Tongue (tissue), 2 donors: ENCODE results near the gene MYO16. TPM values are rescaled to one million over a fixed set of nuclear protein-coding genes. Genes with fewer than 3 reads are reported as not detected.
"Not testable (repeated sequence)": the region's sequence is repeated elsewhere in the genome, so short reads cannot be mapped to it uniquely, and the experiment has no call there.

ENCODE experiments used
- DNase-seq: peaks from one replicate; pipeline ENCODE4 v3.0.0-alpha.2; 2015
- total RNA-seq: library from RNA; depleted of rRNA; stranded (reverse); fragments of >200 nt; gene quantifications from one replicate; pipeline ENCODE4 v1.2.3, GENCODE V29; 2014

The MYO16 gene
- total RNA-seq, 1 donor from 2014 or later, result 12.2 TPM

- DNase-seq, result no peak
Observed at GRCh38 chr13:109200556-109200955, 571.1 kb downstream of the MYO16 start.

DNA sequence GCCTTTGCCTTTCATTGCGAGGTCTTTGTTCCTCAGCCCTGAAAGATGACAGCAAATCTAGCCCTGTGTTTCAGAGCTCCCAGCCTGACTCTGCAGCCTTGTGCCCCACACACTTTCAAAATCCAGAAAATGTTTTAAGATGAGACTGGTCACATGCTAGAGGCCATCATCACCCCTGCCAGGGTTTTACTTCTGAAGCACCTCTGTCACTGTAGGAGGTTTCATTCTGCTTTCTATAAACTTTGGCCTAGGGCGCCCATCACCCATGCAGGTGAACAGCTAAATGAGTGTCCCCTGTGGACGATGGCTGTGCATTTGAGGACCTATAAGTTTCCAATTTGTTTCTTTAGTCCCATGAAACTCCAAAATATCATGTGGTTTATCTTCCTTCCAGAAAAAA is 574.2 kb downstream of the MYO16 start:
- no peak for DNase-seq

DNA sequence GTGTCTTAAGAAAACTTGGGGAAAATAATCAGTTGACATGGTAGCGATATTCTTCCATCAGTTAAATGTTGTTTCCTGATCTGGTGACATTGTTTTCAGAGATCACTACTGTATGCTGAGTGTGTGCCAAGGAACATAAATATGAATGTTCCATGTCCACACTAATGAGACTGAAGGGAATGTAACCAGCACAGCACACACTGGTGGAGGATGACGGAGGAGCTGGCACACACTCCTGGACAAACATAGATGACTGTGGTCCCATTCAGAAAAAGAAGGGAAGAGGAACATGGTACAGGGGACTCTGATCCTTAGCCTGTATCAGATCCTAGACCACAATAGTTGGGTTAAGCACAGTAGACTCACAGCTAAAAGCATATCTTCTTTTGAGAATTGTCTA is 574.8 kb downstream of the MYO16 start:
- DNase-seq, result no peak

DNA sequence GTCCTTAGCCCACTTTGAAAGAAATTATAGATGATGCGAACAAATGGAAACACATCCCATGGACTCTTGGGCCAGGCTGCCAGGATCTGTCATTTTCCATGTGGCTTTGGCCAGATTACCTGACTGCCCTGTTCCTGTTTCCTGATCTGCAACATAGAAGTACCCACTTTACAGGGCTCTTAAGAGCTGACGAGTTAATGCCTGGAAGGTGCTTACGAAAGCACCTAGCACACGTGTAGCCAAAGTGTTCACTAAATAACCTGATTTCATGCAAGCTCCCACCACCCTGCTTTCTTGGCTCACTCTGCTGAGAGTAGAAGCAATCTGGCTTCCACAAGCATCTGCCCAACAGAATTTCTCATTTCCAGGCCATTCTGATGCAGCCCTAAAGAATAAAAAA is 575.2 kb downstream of the MYO16 start:
- no peak for DNase-seq

DNA sequence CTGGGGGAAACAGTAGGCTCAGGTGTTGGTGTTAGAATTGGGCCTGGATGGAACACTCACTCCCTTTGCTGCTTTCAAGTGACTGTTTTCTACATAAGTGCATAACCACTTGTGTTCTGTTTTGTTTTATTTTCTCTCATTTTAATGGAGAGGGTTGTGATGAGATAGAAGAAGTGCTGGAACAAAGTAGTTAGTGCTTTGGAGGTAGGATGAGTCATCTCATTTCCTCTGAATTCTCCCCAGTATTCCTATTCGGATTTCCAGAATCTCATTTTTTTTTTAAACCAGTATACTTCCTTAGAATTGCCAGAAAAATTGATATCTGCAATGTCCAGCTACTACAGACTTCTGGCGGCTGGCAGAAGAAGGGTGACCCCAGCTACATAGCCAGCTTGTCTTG is 575.9 kb downstream of the MYO16 start:
- no peak for DNase-seq

DNA sequence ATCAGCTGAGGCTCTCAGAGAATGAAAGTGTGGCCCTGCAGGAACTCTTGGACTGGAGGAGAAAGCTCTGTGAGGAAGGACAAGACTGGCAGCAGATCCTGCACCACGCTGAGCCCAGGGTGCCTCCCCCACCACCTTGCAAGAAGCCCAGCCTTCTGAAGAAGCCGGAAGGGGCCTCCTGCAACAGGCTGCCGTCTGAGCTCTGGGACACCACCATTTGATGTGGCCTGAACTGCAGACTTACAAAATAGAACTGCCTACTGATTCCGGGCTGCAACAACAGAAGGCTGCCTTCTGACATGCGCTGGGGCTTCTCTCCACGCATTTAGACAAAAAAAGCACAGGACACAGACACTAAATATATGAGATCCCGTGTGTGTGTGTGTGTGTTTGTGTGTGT is 577.2 kb downstream of the MYO16 start:
- DNase-seq, result no peak

DNA sequence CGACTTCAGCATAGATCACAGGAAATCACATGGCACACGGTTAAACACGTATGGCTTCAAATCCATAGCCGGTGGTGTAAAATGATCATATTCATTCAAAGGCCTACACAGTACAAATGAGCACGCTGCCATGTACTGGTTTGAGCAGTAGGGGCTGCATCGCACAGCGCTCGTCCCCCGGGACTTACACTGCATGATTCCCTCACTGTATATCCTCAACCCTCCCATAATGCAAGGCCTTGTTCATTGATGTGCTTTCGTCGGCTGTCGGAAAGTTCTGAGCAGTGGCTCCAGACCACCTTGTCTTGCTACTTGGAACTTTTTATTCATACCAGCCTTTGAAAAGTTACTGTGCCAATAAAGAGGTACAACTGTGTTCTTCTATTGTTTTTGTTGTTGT is 578.2 kb downstream of the MYO16 start:
- no peak for DNase-seq

DNA sequence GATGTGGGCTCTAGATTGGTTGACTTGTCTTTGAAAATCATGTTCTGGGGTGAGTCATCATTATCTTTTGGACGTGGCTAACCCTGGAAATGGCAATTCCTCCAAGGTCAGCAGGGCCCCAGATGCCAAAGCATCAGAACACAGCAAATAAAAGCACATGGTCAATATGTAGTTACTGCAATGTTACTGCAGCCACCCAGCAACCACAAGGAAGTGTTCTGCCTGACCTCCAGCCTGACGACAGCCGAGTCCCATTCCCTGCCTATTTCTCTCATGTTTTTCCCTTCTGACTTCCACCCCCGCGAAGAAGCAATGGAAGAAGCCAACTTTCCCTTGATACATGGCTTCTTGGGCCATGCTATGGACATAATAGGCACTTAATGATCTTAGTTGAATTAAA is 579.1 kb downstream of the MYO16 start:
- no peak for DNase-seq

DNA sequence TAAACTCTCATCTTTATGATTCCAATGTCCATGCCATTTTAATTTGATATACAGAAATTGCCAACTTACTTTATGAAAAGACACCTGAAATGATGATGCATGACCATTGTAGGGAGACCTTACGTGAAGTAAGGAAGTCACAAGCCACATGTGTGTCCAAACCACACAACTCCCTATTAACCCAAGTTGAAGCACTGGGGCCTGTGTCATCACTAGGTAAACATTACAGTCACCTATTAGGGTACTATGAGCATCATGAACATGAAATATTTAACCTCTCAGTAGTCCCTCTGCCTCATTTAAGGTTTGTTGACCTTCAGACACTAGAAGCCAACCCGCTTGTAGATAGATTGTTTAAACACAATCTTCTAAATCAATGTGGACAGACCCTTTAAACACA is 580.1 kb downstream of the MYO16 start:
- no peak for DNase-seq

GRCh38 chr13:109211616-109212015 is 582.2 kb downstream of the MYO16 start:
- peak; percentile 30 for DNase-seq

GRCh38 chr13:109212650-109213049 is 583.2 kb downstream of the MYO16 start:
- peak; percentile 58 for DNase-seq

DNA sequence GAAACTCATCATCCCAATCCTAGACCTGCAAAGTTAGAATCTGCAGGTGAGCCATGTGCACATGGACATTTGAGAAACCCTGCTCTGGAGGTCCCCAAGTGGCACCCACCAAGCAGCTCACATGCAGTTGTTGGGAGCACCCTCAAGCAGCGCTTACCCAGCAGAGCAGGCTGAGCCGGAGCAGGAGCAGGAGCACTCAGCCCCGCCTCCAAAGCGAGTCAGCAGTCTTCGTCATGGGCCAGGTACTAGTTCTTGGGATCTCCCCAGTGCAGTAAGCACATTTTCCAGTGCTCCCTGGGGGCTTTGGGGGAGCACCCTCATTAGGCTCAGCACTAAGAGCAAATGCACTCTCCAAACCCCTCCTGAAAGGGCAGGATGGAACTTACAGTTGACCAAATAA is 584.3 kb downstream of the MYO16 start:
- no peak for DNase-seq

DNA sequence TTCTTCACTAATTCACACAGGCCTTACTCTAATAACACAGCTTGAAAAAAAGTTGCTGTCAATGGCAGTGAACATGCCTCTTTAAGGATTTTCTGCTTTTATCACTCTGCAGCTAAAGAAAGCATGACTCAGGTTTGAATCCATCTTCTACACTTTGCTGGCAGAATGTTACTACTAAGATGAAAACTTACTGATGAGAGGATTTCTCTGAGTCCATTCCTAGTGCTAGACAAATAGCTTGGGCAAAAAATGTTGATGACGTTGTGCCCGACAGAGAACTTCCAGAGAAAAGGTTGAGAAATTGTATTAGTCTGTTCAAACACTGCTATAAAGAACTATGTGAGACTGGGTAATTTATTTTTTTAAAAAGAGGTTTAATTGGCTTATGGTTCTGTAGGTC is 585.0 kb downstream of the MYO16 start:
- no peak for DNase-seq

- DNase-seq, result no peak
Observed at GRCh38 chr13:109215377-109215776, 586.0 kb downstream of the MYO16 start.

DNA sequence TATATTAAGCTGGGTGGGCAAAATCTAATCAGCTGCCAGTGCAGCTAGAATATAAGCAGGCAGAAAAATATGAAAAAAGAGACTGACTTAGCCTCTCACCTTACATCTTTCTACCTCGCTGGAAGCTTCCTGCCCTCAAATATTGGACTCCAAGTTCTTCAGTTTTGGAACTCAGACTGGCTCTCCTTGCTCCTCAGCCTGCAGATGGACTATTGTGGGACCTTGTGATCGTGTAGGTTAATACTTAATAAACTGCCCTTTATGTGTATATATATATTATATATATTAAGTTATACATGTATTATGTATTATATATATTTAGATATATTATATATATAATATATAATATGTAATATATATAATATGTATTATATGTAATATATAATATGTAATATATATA is 588.1 kb downstream of the MYO16 start:
- DNase-seq, result not testable (repeated sequence)

GRCh38 chr13:109220631-109221030 is 591.2 kb downstream of the MYO16 start:
- DNase-seq, result no peak

GRCh38 chr13:109224033-109224432 is 594.6 kb downstream of the MYO16 start:
- DNase-seq, result no peak

- DNase-seq, result no peak
Observed at GRCh38 chr13:109226631-109227030, 597.2 kb downstream of the MYO16 start.

- DNase-seq, result no peak
Observed at GRCh38 chr13:109227344-109227940, 598.0 kb downstream of the MYO16 start.

DNA sequence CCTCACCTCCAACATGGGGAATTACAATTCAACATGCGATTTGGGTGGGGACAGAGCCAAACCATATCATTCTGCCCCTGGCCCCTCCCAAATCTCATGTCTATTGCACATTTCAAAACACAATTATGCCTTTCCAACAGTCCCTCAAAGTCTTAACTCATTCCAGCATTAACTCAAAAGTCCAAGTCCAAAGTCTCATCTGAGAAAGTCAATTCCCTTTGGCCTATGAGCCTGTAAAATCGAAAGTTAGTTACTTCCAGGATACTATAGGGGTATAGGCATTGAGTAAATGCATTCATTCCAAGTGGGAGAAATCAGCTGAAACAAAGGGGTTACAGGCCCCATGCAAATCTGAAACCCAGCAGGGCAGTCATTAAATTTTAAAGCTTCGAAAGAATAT is 598.8 kb downstream of the MYO16 start:
- DNase-seq, result no peak

DNA sequence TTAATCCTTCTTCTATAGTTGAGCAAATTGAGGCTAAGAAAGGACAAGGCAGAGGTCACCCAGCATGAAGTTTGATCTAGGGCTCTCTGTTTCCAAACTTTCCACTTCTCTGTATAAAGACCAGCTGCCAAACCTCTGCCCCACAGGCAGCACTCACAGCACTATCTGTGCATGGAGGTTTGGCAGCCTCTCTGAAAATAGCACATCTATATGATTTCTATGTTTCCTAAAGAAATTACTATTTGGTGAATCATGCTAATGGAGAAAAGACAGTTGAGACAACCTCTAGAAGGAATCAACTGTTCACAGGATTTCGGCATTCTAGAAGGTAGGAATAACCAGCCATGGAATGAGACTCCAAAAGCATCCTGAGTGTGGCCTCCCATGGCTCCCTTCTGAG is 602.5 kb downstream of the MYO16 start:
- no peak for DNase-seq

DNA sequence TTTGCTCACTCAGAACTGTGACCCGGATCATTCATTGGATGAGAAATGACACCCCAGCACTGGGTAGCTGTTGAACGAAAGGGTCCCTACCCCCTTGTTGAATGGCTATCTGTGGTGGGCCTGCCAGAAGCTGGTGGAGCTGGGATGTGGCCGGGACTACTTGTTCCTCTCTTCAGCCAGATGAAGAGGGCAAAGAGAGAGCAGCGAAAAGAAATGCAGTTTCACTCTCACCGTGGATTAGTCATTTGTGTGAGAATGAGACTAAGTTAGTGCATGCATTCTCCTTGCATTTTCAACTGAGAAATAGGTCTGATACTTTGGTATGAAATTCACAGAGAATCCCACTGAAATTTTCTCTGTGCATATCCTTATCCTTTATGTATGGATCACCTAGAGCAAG is 603.9 kb downstream of the MYO16 start:
- DNase-seq, result no peak

DNA sequence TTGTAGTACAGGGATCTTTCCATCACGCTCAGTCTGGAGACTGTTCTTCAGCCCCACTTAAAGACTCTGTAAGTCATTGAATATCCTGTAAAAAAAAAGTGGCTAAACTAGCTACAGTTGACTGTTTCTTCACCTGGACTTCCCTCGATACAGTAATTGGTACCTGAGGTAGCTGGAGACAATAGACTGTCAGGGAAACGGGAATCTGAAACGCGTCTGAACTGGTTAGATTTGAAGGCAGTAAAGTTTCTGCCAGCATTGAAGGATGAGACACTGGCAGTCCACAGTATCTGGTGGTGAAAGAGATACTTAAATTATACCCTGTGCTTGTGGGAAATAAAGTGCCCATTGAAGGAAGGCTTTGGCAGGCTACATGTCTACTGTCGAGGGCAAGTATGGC is 606.5 kb downstream of the MYO16 start:
- no peak for DNase-seq

DNA sequence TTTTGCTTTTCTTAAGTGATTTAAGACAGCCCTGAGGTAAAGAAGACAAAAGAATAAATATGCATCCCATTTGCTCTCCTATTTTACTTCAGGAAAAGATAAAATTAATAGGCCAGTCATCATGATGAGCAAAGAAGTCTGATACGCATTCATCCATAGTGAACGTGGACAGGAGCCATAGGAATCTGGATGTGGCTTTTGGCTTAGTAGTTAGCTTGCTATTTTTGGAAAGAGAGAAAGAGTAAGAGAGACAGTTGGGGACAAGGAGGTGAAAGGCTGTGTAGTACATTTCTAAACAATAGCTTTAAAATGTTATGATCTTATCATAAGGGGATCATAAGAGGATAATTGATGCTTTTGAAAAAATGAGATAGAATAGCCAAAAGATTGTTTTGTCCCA is 611.7 kb downstream of the MYO16 start:
- no peak for DNase-seq

DNA sequence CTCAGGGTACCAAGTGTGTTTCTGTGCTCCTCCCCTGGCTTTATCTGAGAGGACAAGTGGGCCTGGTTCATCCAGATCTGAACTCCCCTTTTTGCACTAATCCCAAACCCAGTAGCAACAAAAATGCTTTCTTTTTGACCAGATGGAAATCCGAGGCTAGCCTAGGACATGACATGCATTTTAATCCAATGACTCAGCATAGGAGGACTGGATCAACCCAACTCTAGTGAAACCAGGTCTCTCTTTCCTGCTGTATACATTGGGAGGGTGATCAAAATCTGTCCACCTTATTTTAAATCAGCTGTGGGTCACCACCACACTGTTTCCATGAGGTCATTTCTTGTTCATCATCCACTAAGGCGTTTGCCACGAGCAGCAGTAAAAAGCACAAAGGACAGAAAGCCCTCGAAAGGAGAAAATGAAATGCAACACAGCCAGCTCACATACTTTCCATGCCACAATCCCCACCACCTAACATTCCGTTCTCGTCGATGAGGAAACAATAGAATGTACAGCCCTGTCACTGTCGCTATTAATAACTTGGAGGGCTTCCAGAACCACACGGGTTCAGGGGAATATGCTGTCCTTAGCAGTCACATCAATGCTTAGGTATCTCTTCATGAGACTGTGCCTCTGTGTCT is 614.0 kb downstream of the MYO16 start:
- peak; percentile 54 for DNase-seq
